Measurements from ENCODE around the gene SH3GL1.

GRCh38 chr19:4363571-4364304, 36.6 kb downstream of the SH3GL1 start:
- TF ChIP-seq CTCF (IDR thresholded peaks at IDR 0.05; ENCODE audit: borderline replicate concordance, extremely low read depth, low read length, poor library complexity, severe bottlenecking), result no peak
- TF ChIP-seq EZH2 (IDR thresholded peaks at IDR 0.05; ENCODE audit: borderline replicate concordance, low read depth, low read length, severe bottlenecking), result no peak

All from DND-41 (cell line).